Left lung (tissue), 10 donors: ENCODE data around the gene PLEKHF1. TPM values are rescaled to one million over a fixed set of nuclear protein-coding genes. Genes with fewer than 3 reads are reported as not detected.

Experiments
- ATAC-seq: fragments of 200-7000 bp; cut with Tn5 transposase; one replicate; pipeline ENCODE4 v1.9.1; 2020; ENCODE audit warnings: moderate library complexity
- DNase-seq, 4 donors: peaks; one replicate each; pipeline ENCODE4 v3.0.0-alpha.2; 2013 to 2020
- H3K27ac ChIP-seq, 2 donors: fragments of 200-600 bp; sonication (generic) in 1 of 2; one replicate each; pipeline versions ENCODE4 v1.5.0 to v1.8.0; 2020 to 2021
- H3K27me3 ChIP-seq, 2 donors: fragments of 200-600 bp; sonication (generic) in 1 of 2; one replicate each; pipeline versions ENCODE4 v1.5.0 to v1.8.0; 2020 to 2021
- H3K36me3 ChIP-seq, 2 donors: fragments of 200-600 bp; sonication (generic) in 1 of 2; one replicate each; pipeline versions ENCODE4 v1.5.0 to v1.8.0; 2020 to 2021
- H3K4me1 ChIP-seq, 2 donors: fragments of 200-600 bp; one replicate each; pipeline ENCODE4 v1.8.0; 2021
- H3K4me3 ChIP-seq, 2 donors: fragments of 200-600 bp; sonication (generic) in 1 of 2; one replicate each; pipeline versions ENCODE4 v1.5.0 to v1.8.0; 2020 to 2021; ENCODE audit warnings: mild to moderate bottlenecking in 1 of 2
- H3K9me3 ChIP-seq, 2 donors: fragments of 200-600 bp; sonication (generic) in 1 of 2; one replicate each; pipeline versions ENCODE4 v1.5.0 to v1.8.0; 2020 to 2021
- intact Hi-C, 2 donors: fragments of 100-400 bp; cut with DNase I; formaldehyde crosslinking; loops; one replicate each; pipeline versions ENCODE4 v1.11.2 to v1.14.2; 2022
- polyA plus RNA-seq, 6 donors: library from polyadenylated mRNA; unstranded; fragments of 120-200 nt; gene quantifications; one replicate each; pipeline ENCODE4 v1.2.1, GENCODE V29; 2013; ENCODE audit not compliant: insufficient read length in 6 of 6
- total RNA-seq, 2 donors: library from RNA; stranded (reverse); fragmentation: NEBNext Ultra II Directional; extraction: Animal tissue kit (Norgen Biotek cat#: 25700); gene quantifications; one replicate each; pipeline ENCODE4 v1.2.1, GENCODE V29; 2021
- TF ChIP-seq, protein P1 (sequence below), 2 donors: fragments of 200-600 bp; sonication (generic) in 1 of 2; IDR thresholded peaks; one replicate each; pipeline versions ENCODE4 v1.5.0 to v1.8.0; 2021; ENCODE audit warnings: antibody characterized with exemption in 2 of 2
- donor health status: DM: no; HTN: yes; CAD: no.
- donor health status: DM: no; HTN: no; CAD: no.

PLEKHF1 gene
- total and polyA plus RNA-seq, 8 donors, result 1.00 to 8.5 (median 1.2) TPM

DNA sequence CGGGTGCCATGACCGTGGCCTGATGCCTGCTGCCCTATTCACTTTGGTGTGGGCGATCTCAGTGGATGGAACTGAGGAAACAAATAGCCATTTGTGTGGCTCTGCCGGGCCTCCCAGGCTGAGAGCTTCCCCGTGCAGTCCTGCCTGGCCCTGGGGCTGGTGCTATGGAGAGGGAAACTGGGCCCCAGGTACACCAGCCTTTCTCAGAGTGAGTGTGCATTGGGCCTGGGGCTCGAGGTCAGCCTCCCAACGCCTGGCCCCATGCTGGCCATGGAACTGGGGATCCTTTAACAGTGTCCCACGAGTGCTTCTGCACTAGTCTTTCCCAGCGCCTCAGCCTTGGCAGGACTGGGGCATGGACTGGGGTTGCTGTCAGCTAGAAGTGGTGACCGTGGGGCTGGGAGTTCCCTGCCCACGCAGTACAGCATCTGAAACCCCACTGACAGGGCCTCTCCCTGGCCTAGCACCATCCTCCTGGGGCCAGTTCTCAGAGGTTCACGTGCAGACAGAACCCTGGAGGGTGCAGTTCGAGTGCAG, 10.5 kb downstream of the PLEKHF1 start:
- DNase-seq (peak in 1 of 4 donors; percentile 51), ATAC-seq (no peak)
- H3K27me3 ChIP-seq, result no peaks in the 10 kb centered on the region
- intact Hi-C loops, result no loop called here
- H3K9me3 ChIP-seq, result no peaks in the 10 kb centered on the region
- peaks cover 0 to 37% of the 10 kb centered on the region in 2 donors for H3K36me3 ChIP-seq
- no peak overlapping the region for H3K4me3 ChIP-seq
- TF ChIP-seq, protein P1, sequence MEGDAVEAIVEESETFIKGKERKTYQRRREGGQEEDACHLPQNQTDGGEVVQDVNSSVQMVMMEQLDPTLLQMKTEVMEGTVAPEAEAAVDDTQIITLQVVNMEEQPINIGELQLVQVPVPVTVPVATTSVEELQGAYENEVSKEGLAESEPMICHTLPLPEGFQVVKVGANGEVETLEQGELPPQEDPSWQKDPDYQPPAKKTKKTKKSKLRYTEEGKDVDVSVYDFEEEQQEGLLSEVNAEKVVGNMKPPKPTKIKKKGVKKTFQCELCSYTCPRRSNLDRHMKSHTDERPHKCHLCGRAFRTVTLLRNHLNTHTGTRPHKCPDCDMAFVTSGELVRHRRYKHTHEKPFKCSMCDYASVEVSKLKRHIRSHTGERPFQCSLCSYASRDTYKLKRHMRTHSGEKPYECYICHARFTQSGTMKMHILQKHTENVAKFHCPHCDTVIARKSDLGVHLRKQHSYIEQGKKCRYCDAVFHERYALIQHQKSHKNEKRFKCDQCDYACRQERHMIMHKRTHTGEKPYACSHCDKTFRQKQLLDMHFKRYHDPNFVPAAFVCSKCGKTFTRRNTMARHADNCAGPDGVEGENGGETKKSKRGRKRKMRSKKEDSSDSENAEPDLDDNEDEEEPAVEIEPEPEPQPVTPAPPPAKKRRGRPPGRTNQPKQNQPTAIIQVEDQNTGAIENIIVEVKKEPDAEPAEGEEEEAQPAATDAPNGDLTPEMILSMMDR (IDR thresholded peaks at IDR 0.05), result no peak
- H3K27ac ChIP-seq, result peak overlapping the region in 1 of 2 donors; percentile 13
- peaks cover 26 to 80% of the 10 kb centered on the region in 2 donors for H3K4me1 ChIP-seq

DNA sequence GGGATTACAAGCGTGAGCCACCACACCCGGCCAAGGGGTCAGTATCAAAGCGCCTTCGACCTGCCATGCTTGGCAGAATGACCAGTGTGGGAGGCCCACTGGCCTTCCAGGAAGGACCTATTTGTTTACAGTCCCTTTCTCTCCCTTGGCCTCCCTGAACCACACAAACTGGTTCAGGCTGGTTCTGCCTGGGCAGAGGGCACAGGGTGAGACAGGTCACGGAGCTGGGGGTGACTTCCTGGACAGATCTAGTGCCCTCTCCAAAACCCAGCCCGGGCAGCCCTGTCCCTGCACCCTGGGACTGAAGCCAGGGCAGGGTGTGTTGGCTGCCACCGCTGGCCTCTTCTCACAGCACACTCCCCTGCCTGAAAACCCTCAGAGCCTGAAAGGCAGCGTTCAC, 11.3 kb downstream of the PLEKHF1 start:
- TF ChIP-seq, protein P1 (IDR thresholded peaks at IDR 0.05), result no peak
- H3K4me1 ChIP-seq, result peaks cover 25 to 80% of the 10 kb centered on the region in 2 donors
- H3K36me3 ChIP-seq, result peaks cover 0 to 37% of the 10 kb centered on the region in 2 donors
- no peaks in the 10 kb centered on the region for H3K9me3 ChIP-seq
- peak; percentile 77 for ATAC-seq
- DNase-seq, result peak in 2 of 4 donors; percentile 61 to 72
- intact Hi-C loops, result no loop called here
- H3K4me3 ChIP-seq, result no peak overlapping the region
- H3K27me3 ChIP-seq, result no peaks in the 10 kb centered on the region
- H3K27ac ChIP-seq, result peak overlapping the region; percentile 7 to 23

DNA sequence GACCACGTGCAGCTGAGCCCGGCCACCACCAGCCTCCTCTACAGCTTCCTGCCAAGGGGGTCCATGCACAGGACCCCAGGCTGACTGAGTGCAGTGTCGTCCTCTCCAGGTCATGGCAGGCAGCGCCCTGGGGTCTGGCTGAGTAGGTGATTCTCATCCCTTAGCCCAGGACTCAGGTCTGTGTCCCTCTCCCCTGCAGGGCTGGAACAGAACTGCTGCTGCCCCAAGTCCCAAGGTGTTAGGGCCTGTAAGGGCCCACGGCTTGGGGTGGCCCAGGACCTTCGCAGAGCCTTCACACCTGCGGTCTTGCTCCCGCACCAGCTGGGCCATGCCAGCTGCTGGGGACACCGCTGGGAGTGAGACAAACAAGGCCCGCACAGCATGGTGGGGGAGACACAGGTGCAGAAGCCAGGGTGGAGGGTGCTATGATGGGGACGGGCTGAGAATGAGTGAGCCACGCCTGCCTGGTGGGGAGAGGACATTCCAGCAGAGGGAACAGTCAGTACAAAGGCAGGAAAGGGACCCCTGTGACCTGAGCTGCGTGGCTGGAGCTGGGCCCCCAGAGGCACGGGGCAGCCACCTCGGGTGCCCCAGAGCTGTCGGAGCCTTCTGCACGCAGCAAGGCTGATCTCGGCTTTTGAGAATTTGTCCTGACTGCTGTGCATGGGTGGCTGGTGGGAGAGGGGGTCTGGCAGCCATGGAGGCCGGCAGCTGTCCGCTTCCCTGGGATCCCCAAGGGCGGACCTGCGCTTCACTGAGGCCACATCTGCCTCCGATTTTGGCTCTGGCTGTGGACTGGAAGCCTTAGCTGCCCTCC, 11.9 kb downstream of the PLEKHF1 start:
- DNase-seq (peak in 1 of 4 donors; percentile 48), ATAC-seq (peak; percentile 7)
- H3K27ac ChIP-seq, result peak overlapping the region; percentile 7 to 23
- intact Hi-C loops, result no loop called here
- no peaks in the 10 kb centered on the region for H3K27me3 ChIP-seq
- peaks cover 0 to 37% of the 10 kb centered on the region in 2 donors for H3K36me3 ChIP-seq
- H3K4me1 ChIP-seq, result peaks cover 26 to 76% of the 10 kb centered on the region in 2 donors
- H3K9me3 ChIP-seq, result no peaks in the 10 kb centered on the region
- H3K4me3 ChIP-seq, result no peak overlapping the region
- TF ChIP-seq, protein P1 (IDR thresholded peaks at IDR 0.05), result no peak

DNA sequence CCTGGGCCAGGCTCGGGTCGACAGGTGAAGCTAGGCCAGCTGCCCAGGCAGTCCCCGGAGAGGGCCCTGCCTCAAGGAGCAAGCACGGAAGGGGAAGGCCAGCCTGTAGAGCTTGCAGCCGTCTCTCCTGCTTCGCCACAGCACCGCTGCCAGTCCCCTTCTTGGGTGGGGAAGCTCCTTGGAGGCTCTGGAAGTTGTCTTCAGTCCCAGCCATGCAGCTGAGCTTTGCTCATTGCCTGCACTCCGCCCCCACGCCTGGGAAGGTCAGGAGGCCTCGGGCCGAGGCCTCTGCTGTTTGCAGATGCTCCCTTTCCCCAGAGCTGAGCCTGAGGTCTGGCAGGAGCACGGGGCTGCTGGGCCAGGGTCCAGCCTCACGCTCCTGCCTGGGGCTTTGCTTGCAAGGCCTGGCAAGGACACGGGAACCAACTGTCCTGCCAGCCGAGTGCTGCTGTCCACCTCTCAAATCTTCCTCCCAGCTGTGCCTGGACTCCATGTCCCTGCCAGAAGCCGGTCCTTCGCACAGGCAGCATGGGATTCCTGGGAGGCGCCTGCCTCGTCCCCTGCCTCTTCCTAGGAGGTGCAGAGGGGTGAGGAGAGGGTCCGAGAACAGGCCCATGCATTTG, 13.3 kb downstream of the PLEKHF1 start:
- H3K4me3 ChIP-seq, result no peak overlapping the region
- ATAC-seq (no peak), DNase-seq (peak in 2 of 4 donors; percentile 36 to 74)
- H3K27ac ChIP-seq, result no peak overlapping the region
- peaks cover 0 to 36% of the 10 kb centered on the region in 2 donors for H3K36me3 ChIP-seq
- H3K4me1 ChIP-seq, result peaks cover 26 to 70% of the 10 kb centered on the region in 2 donors
- no peaks in the 10 kb centered on the region for H3K9me3 ChIP-seq
- TF ChIP-seq, protein P1 (IDR thresholded peaks at IDR 0.05), result no peak
- intact Hi-C loops, result no loop called here
- no peaks in the 10 kb centered on the region for H3K27me3 ChIP-seq
